Panc1 (cell line): Measurements from ENCODE around the gene RARRES2. TPM values are rescaled to one million over a fixed set of nuclear protein-coding genes. Genes with fewer than 3 reads are reported as not detected.
A peak's percentile ranks its signal among the peaks of the same experiment; 100 is the strongest.

Experiments used
- ATAC-seq: fragments of 200-7000 bp; cut with Tn5 transposase; 2 replicates; pipeline ENCODE4 v1.9.1; 2020; ENCODE audit warnings: mild to moderate bottlenecking, moderate library complexity
- BruUV-seq: library from RNA; stranded (reverse); fragments of 400-500 nt; replicated peaks from 2 replicates; lab custom pipeline; 2021; lab: Mats Ljungman, UMichigan
- CTCF ChIA-PET: fragments of 300-600 bp; sonication (Branson Sonifier 250); formaldehyde crosslinking; loops from one replicate; lab custom pipeline; 2022; ENCODE audit warnings: antibody characterized with exemption; lab: Charles Lee
- POLR2A ChIA-PET: fragments of 300-600 bp; sonication (Branson Sonifier 250); formaldehyde crosslinking; loops from one replicate; lab custom pipeline; 2022; ENCODE audit warnings: antibody characterized with exemption; lab: Charles Lee
- DNase-seq: peaks from one replicate; pipeline ENCODE4 v3.0.0-alpha.2; 2010; ENCODE audit warnings: low read depth, low spot score
- H3K27ac ChIP-seq: 2 replicates; pipeline ENCODE4 v1.5.1; 2011; ENCODE audit warnings: mild to moderate bottlenecking, low read length, inconsistent platforms
- H3K27me3 ChIP-seq: fragments of 200-500 bp; sonication (Bioruptor generic); 2 replicates; pipeline ENCODE4 v1.6.0; 2014; ENCODE audit warnings: low read length, inconsistent platforms; ENCODE audit not compliant: control insufficient read depth, insufficient read depth
- H3K36me3 ChIP-seq: fragments of 200-500 bp; sonication (Bioruptor generic); 2 replicates; pipeline ENCODE4 v1.5.1; 2014; ENCODE audit warnings: inconsistent platforms, mild to moderate bottlenecking, low read length, moderate library complexity; ENCODE audit not compliant: control insufficient read depth, insufficient read depth
- H3K4me1 ChIP-seq: 2 replicates; pipeline ENCODE4 v1.5.1; 2011; ENCODE audit warnings: inconsistent platforms, mild to moderate bottlenecking, low read length, moderate library complexity; ENCODE audit not compliant: control insufficient read depth, insufficient read depth
- H3K4me3 ChIP-seq, 2 experiments: 2 replicates each; pipeline ENCODE4 v1.5.1; 2011 to 2012; ENCODE audit warnings: low read depth in 2 of 2, low read length in 2 of 2, mild to moderate bottlenecking in 2 of 2, inconsistent platforms in 1 of 2, moderate library complexity in 1 of 2
- H3K9me3 ChIP-seq: fragments of 200-500 bp; sonication (Bioruptor generic); 2 replicates; pipeline ENCODE4 v1.5.1; 2014; ENCODE audit warnings: low read depth, mild to moderate bottlenecking, inconsistent platforms, low read length, moderate library complexity; ENCODE audit not compliant: control insufficient read depth, insufficient read depth
- CTCF ChIP-seq: fragments of 450-650 bp; IDR thresholded peaks from 2 replicates; pipeline ENCODE4 v1.5.1; 2017; ENCODE audit warnings: mild to moderate bottlenecking
- POLR2AphosphoS5 ChIP-seq: IDR thresholded peaks from 2 replicates; pipeline ENCODE4 v1.6.1; 2012; ENCODE audit warnings: mild to moderate bottlenecking, low read depth, low read length, moderate library complexity
- REST ChIP-seq, 2 experiments: IDR thresholded peaks; 2 replicates each; pipeline ENCODE4 v1.6.1; 2011 to 2012; ENCODE audit warnings: low read depth in 2 of 2, control low read depth in 1 of 2, low read length in 1 of 2, mild to moderate bottlenecking in 1 of 2, moderate library complexity in 1 of 2; ENCODE audit not compliant: insufficient read depth in 1 of 2
- SIN3A ChIP-seq: IDR thresholded peaks from 2 replicates; pipeline ENCODE4 v1.6.1; 2012; ENCODE audit warnings: low read depth, mild to moderate bottlenecking, low read length, moderate library complexity, borderline replicate concordance; ENCODE audit not compliant: insufficient read depth
- TCF7L2 ChIP-seq: IDR thresholded peaks from 2 replicates; pipeline ENCODE4 v1.6.1; 2011; ENCODE audit warnings: mild to moderate bottlenecking, low read depth, low read length, inconsistent platforms
- in situ Hi-C: cut with HindIII; loops from 2 replicates; pipeline ENCODE4 v1.10.0; 2016; ENCODE audit warnings: low sequenced_read_pairs, low pct_unique_long_range_greater_than_20kb
- intact Hi-C: fragments of 100-400 bp; cut with micrococcal nuclease; formaldehyde crosslinking; loops from one replicate; pipeline ENCODE4 v1.10.0; 2022; ENCODE audit not compliant: unreplicated experiment
- total RNA-seq: library from RNA; stranded (reverse); gene quantifications from one replicate; pipeline ENCODE4 v1.2.1, GENCODE V29; 2021; ENCODE audit not compliant: unreplicated experiment

The RARRES2 gene
- total RNA-seq, 1 experiment from 2014 or later = 1.1 TPM

GRCh38 chr7:150371996-150372270 lies 30.5 kb upstream of the RARRES2 start:
- H3K9me3 ChIP-seq = no peaks in the 10 kb centered on the region
- no peak overlapping the region for H3K27ac ChIP-seq
- H3K4me3 ChIP-seq = no peak overlapping the region
- H3K27me3 ChIP-seq = no peaks in the 10 kb centered on the region
- ATAC-seq = no peak
- intact Hi-C loops = no loop called here
- H3K4me1 ChIP-seq = peaks cover 52% of the 10 kb centered on the region
- TF ChIP-seq TCF7L2 (no peak), REST (IDR thresholded peaks at IDR 0.05; ENCODE audit: insufficient read depth in 1 of 2, low read depth in 2 of 2, low read length in 1 of 2) (no peak), POLR2AphosphoS5 (no peak; the same call in 1 of the 2 replicates), CTCF (no peak), SIN3A (no peak)
- peaks cover 9% of the 10 kb centered on the region for H3K36me3 ChIP-seq
- BruUV-seq = no TSS peak
- no peak for DNase-seq
- CTCF ChIA-PET = no interaction called here
- POLR2A ChIA-PET = no interaction called here
- in situ Hi-C loops = no loop called here

GRCh38 chr7:150371131-150371995 lies 29.9 kb upstream of the RARRES2 start:
- in situ Hi-C loops (no loop called here), intact Hi-C loops (no loop called here)
- Histone ChIP-seq H3K27me3 (no peaks in the 10 kb centered on the region), H3K36me3 (peaks cover 9% of the 10 kb centered on the region), H3K27ac (peak overlapping the region; percentile 99), H3K4me3 (no peak overlapping the region), H3K9me3 (no peaks in the 10 kb centered on the region), H3K4me1 (peaks cover 49% of the 10 kb centered on the region)
- no peak for ATAC-seq
- no peak for TF ChIP-seq REST (IDR thresholded peaks at IDR 0.05; ENCODE audit: insufficient read depth in 1 of 2, low read depth in 2 of 2, low read length in 1 of 2)
- no peak for TF ChIP-seq TCF7L2
- TF ChIP-seq POLR2AphosphoS5 = no peak
- no peak for TF ChIP-seq SIN3A
- no peak for TF ChIP-seq CTCF
- no peak for DNase-seq
- POLR2A ChIA-PET = no interaction called here
- CTCF ChIA-PET = no interaction called here
- no TSS peak for BruUV-seq
